Memory B cell (primary cell): ENCODE results near the gene POMP.

ENCODE experiments used
- ATAC-seq: fragments of 150-1000 bp; cut with Tn5 transposase; 2 replicates; pipeline ENCODE4 v1.10.0; 2021; ENCODE audit warnings: low read depth, mild to moderate bottlenecking, moderate library complexity
- DNase-seq, 2 donors: peaks; one replicate each; pipeline ENCODE4 v3.0.0; 2022; ENCODE audit warnings: low spot score in 2 of 2
- H3K27ac Mint-ChIP-seq: one replicate; pipeline ENCODE4 v1.8.0; 2022; ENCODE audit warnings: mild to moderate bottlenecking, moderate library complexity, mixed read lengths
- H3K27me3 Mint-ChIP-seq: one replicate; pipeline ENCODE4 v1.8.0; 2022; ENCODE audit warnings: mixed read lengths
- H3K36me3 Mint-ChIP-seq: one replicate; pipeline ENCODE4 v1.8.0; 2022; ENCODE audit warnings: mild to moderate bottlenecking, mixed read lengths
- H3K4me1 Mint-ChIP-seq: one replicate; pipeline ENCODE4 v1.8.0; 2022; ENCODE audit warnings: mixed read lengths
- H3K4me3 Mint-ChIP-seq: one replicate; pipeline ENCODE4 v1.8.0; 2022; ENCODE audit warnings: mild to moderate bottlenecking, moderate library complexity, mixed read lengths
- H3K9me3 Mint-ChIP-seq: one replicate; pipeline ENCODE4 v1.8.0; 2022; ENCODE audit warnings: mixed read lengths

Gene POMP

GRCh38 chr13:28624707-28625432, 34.1 kb upstream of the POMP start:
- peaks cover 3% of the 10 kb centered on the region for H3K4me1 Mint-ChIP-seq
- ATAC-seq, result no peak
- H3K9me3 Mint-ChIP-seq, result no peaks in the 10 kb centered on the region
- no peaks in the 10 kb centered on the region for H3K36me3 Mint-ChIP-seq
- H3K4me3 Mint-ChIP-seq, result no peak overlapping the region
- no peaks in the 10 kb centered on the region for H3K27me3 Mint-ChIP-seq
- no peak overlapping the region for H3K27ac Mint-ChIP-seq
- no peak for DNase-seq

GRCh38 chr13:28626266-28626665, 32.7 kb upstream of the POMP start:
- ATAC-seq (no peak), DNase-seq (no peak)
- Mint-ChIP-seq H3K4me1 (peaks cover 3% of the 10 kb centered on the region), H3K4me3 (no peak overlapping the region), H3K27ac (no peak overlapping the region), H3K36me3 (no peaks in the 10 kb centered on the region), H3K27me3 (peaks cover 4% of the 10 kb centered on the region), H3K9me3 (no peaks in the 10 kb centered on the region)

GRCh38 chr13:28628241-28628640, 30.7 kb upstream of the POMP start:
- no peaks in the 10 kb centered on the region for H3K9me3 Mint-ChIP-seq
- DNase-seq (no peak), ATAC-seq (no peak)
- no peaks in the 10 kb centered on the region for H3K36me3 Mint-ChIP-seq
- peaks cover 3% of the 10 kb centered on the region for H3K4me1 Mint-ChIP-seq
- H3K27ac Mint-ChIP-seq, result no peak overlapping the region
- H3K27me3 Mint-ChIP-seq, result peaks cover 7% of the 10 kb centered on the region
- H3K4me3 Mint-ChIP-seq, result no peak overlapping the region

GRCh38 chr13:28630869-28631268, 28.1 kb upstream of the POMP start:
- Mint-ChIP-seq H3K27ac (no peak overlapping the region), H3K4me1 (no peaks in the 10 kb centered on the region), H3K9me3 (no peaks in the 10 kb centered on the region), H3K36me3 (no peaks in the 10 kb centered on the region), H3K27me3 (peaks cover 7% of the 10 kb centered on the region), H3K4me3 (no peak overlapping the region)
- no peak for ATAC-seq
- DNase-seq, result no peak

- Mint-ChIP-seq H3K9me3 (no peaks in the 10 kb centered on the region), H3K36me3 (no peaks in the 10 kb centered on the region), H3K27ac (no peak overlapping the region), H3K27me3 (peaks cover 7% of the 10 kb centered on the region), H3K4me3 (no peak overlapping the region), H3K4me1 (peaks cover 5% of the 10 kb centered on the region)
- ATAC-seq, result no peak
- DNase-seq, result no peak
Observed at GRCh38 chr13:28631801-28632200, 27.1 kb upstream of the POMP start.

GRCh38 chr13:28636069-28636468, 22.9 kb upstream of the POMP start:
- peaks cover 4% of the 10 kb centered on the region for H3K27me3 Mint-ChIP-seq

GRCh38 chr13:28636677-28637317, 22.1 kb upstream of the POMP start:
- ATAC-seq (peak; percentile 92), DNase-seq (peak; percentile 18 to 42)
- H3K4me1 Mint-ChIP-seq, result peaks cover 6% of the 10 kb centered on the region
- no peaks in the 10 kb centered on the region for H3K36me3 Mint-ChIP-seq
- H3K9me3 Mint-ChIP-seq, result no peaks in the 10 kb centered on the region
- no peak overlapping the region for H3K27ac Mint-ChIP-seq
- H3K4me3 Mint-ChIP-seq, result no peak overlapping the region
- peaks cover 4% of the 10 kb centered on the region for H3K27me3 Mint-ChIP-seq

More at GRCh38 chr13:28636069-28636468, 22.9 kb upstream of the POMP start:
- peaks cover 6% of the 10 kb centered on the region for H3K4me1 Mint-ChIP-seq
- no peaks in the 10 kb centered on the region for H3K9me3 Mint-ChIP-seq
- no peaks in the 10 kb centered on the region for H3K36me3 Mint-ChIP-seq
- no peak overlapping the region for H3K4me3 Mint-ChIP-seq
- ATAC-seq (no peak), DNase-seq (no peak)
- no peak overlapping the region for H3K27ac Mint-ChIP-seq

GRCh38 chr13:28637714-28638355, 21.1 kb upstream of the POMP start:
- H3K27ac Mint-ChIP-seq, result no peak overlapping the region
- H3K9me3 Mint-ChIP-seq, result no peaks in the 10 kb centered on the region
- ATAC-seq (no peak), DNase-seq (no peak)
- no peaks in the 10 kb centered on the region for H3K36me3 Mint-ChIP-seq
- H3K4me1 Mint-ChIP-seq, result peaks cover 6% of the 10 kb centered on the region
- H3K27me3 Mint-ChIP-seq, result peaks cover 3% of the 10 kb centered on the region
- no peak overlapping the region for H3K4me3 Mint-ChIP-seq

GRCh38 chr13:28638756-28639155, 20.2 kb upstream of the POMP start:
- ATAC-seq, result no peak
- peaks cover 2% of the 10 kb centered on the region for H3K27me3 Mint-ChIP-seq
- DNase-seq, result no peak
- H3K9me3 Mint-ChIP-seq, result no peaks in the 10 kb centered on the region
- H3K27ac Mint-ChIP-seq, result no peak overlapping the region
- no peaks in the 10 kb centered on the region for H3K36me3 Mint-ChIP-seq
- peaks cover 6% of the 10 kb centered on the region for H3K4me1 Mint-ChIP-seq
- no peak overlapping the region for H3K4me3 Mint-ChIP-seq

GRCh38 chr13:28640861-28641599, 17.9 kb upstream of the POMP start:
- Mint-ChIP-seq H3K27ac (no peak overlapping the region), H3K36me3 (no peaks in the 10 kb centered on the region), H3K27me3 (peaks cover 2% of the 10 kb centered on the region), H3K9me3 (no peaks in the 10 kb centered on the region), H3K4me1 (peaks cover 6% of the 10 kb centered on the region), H3K4me3 (no peak overlapping the region)
- no peak for DNase-seq
- no peak for ATAC-seq

- H3K27me3 Mint-ChIP-seq, result peaks cover 2% of the 10 kb centered on the region
- H3K36me3 Mint-ChIP-seq, result no peaks in the 10 kb centered on the region
- DNase-seq (no peak), ATAC-seq (peak; percentile 47)
- no peak overlapping the region for H3K4me3 Mint-ChIP-seq
- no peak overlapping the region for H3K27ac Mint-ChIP-seq
- H3K4me1 Mint-ChIP-seq, result peaks cover 4% of the 10 kb centered on the region
- no peaks in the 10 kb centered on the region for H3K9me3 Mint-ChIP-seq
Observed at GRCh38 chr13:28641600-28641926, 17.4 kb upstream of the POMP start.

- ATAC-seq (no peak), DNase-seq (no peak)
- H3K4me1 Mint-ChIP-seq, result peaks cover 3% of the 10 kb centered on the region
- no peak overlapping the region for H3K27ac Mint-ChIP-seq
- no peak overlapping the region for H3K4me3 Mint-ChIP-seq
- no peaks in the 10 kb centered on the region for H3K9me3 Mint-ChIP-seq
- no peaks in the 10 kb centered on the region for H3K27me3 Mint-ChIP-seq
- peaks cover 6% of the 10 kb centered on the region for H3K36me3 Mint-ChIP-seq
Observed at GRCh38 chr13:28650284-28650683, 8.6 kb upstream of the POMP start.

- Mint-ChIP-seq H3K4me1 (peaks cover 14% of the 10 kb centered on the region), H3K27me3 (no peaks in the 10 kb centered on the region), H3K36me3 (peaks cover 6% of the 10 kb centered on the region), H3K4me3 (no peak overlapping the region), H3K27ac (no peak overlapping the region), H3K9me3 (no peaks in the 10 kb centered on the region)
- ATAC-seq (no peak), DNase-seq (no peak)
Observed at GRCh38 chr13:28651810-28652401, 7.0 kb upstream of the POMP start.

- H3K27ac Mint-ChIP-seq, result no peak overlapping the region
- peaks cover 19% of the 10 kb centered on the region for H3K4me1 Mint-ChIP-seq
- H3K27me3 Mint-ChIP-seq, result no peaks in the 10 kb centered on the region
- DNase-seq (no peak), ATAC-seq (no peak)
- peaks cover 8% of the 10 kb centered on the region for H3K36me3 Mint-ChIP-seq
- H3K4me3 Mint-ChIP-seq, result no peak overlapping the region
- H3K9me3 Mint-ChIP-seq, result no peaks in the 10 kb centered on the region
Observed at GRCh38 chr13:28653111-28653510, 5.8 kb upstream of the POMP start.
